A172 (cell line): Measurements from ENCODE around the gene AVEN. TPM values are rescaled to one million over a fixed set of nuclear protein-coding genes. Genes with fewer than 3 reads are reported as not detected.
A peak's percentile ranks its signal among the peaks of the same experiment; 100 is the strongest.
"Not testable (repeated sequence)": the region's sequence is repeated elsewhere in the genome, so short reads cannot be mapped to it uniquely, and the experiment has no call there.

Experiments used
- DNase-seq: peaks from one replicate; pipeline ENCODE4 v3.0.0-alpha.2; 2015; ENCODE audit warnings: low spot score
- total RNA-seq: library from RNA; depleted of rRNA; stranded (reverse); fragments of >200 nt; shearing (Covaris generic); gene quantifications from 2 replicates; pipeline ENCODE4 v1.2.3, GENCODE V29; 2014; rRNA removed

The AVEN gene, protein sequence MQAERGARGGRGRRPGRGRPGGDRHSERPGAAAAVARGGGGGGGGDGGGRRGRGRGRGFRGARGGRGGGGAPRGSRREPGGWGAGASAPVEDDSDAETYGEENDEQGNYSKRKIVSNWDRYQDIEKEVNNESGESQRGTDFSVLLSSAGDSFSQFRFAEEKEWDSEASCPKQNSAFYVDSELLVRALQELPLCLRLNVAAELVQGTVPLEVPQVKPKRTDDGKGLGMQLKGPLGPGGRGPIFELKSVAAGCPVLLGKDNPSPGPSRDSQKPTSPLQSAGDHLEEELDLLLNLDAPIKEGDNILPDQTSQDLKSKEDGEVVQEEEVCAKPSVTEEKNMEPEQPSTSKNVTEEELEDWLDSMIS
- total RNA-seq = 37.5 and 39.6 TPM in 2 replicates

DNA sequence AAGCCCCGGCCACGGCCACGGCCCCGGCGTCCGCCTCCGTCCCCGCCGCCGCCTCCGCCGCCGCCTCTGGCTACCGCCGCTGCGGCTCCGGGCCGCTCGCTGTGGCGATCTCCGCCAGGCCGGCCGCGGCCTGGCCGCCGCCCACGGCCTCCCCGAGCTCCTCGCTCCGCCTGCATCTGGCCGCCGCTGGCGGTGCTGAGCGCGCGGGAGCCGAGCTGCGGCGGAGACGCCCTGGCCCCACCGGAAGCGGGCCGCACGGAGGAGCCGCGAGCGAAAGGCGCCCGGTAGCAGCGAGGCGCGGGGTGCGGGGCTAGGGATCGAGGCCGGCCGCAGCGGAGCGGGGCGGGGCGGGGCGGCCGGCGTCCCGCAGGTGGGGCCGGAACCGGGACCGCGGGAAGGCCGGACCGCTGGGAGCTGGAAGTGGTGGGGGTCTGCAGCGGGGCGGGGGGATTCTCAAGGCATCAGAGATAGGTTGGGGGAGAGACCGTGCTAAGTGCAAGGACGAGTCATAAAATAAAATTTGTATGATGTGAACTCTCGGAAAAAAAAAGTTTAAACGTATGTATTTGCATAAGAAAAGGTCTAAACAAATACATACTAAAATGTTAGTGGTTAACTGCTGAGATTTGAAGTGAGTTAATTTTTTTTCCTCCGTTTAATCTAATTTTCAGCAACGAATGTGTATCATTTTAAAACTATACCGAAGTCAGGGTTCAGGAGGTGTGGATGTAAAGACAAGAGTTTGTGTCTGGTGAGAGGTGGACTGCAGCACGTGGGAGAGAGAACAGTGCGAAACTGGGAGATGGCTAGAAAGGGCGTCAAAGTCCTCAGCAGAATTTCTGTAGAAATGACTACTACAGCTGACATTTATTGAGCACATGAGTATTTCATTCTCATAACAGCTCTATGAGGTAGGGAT, at the start of gene AVEN:
AVEN (minus strand) TSS at position 334 of the 919 bp plus-strand sequence; CDS start at position 176, 158 bp downstream.
- no peak for DNase-seq

DNA sequence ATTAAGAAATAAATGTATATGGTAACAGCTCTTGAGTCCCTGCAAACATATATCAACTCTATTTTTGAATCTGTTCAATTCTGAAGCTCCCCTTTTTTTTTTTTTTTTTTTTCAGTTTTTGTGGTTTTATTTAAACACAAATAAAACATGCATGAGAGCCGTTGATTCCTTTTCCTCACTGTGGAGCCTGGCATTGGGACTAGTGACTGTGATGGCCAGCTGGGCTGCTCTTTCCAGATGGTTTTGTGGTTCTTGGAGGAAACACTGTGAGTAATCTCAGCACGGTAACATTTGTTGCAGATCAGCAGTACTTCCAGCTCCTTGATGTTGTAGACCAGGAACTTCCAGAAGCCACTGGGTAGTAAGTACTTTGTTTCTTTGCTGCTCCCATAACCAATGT, 46.7 kb upstream of the AVEN start:
- no peak for DNase-seq

DNA sequence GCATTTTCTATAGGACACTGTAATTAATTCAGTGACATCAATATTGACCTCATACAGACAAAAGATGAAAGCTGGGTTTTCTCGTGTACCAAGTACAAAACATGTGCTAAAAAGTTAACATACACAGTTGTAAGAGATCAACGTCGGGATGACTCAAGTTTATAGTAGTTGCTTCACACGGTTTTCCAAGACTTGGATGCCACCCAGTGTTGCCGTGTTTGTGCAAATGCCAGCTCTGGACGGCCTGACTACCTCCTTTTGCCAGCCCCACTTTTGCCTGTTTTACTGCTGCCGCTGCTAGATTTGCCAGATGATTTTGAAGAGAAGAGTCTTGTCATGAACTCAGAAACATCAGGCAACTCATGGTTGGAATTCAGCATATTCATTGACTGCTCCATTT, 45.1 kb upstream of the AVEN start:
- peak; percentile 13 for DNase-seq

DNA sequence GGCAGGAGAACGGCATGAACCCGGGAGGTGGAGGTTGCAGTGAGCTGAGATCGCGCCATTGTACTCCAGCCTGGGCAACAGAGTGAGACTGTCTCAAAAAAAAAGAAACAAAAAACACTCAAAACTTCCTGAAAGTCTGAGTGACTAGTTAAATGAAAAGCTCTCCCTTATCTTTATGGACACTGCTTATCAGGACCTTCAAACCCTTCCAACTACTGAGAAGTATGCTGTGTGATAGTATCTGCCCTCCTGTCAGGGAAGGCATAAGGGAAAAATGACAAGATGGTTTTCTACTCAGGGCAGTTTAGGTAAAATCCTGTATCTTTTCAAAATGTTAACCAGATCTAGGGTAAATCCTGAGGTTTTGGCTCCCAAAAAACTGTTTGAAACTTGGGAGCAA, 40.9 kb upstream of the AVEN start:
- DNase-seq = no peak

DNA sequence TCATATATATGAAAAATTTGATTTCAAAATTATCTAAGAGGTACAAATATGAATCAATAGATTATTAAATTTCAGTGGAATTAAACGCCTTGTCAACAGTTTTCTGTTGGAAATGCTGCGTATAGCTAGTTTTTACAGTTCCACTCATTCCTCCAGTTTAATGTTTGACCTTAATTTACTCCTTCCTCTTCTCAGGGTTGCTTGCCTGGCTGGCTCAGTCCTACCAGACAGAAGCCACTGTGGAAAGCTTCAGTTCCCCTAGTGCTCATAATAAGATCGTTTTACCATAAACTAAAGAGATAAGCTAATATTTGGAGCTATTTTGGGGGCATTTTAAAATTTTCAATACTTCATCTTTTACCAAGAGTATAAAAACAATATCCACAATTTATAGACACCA, 39.9 kb upstream of the AVEN start:
- DNase-seq = no peak

DNA sequence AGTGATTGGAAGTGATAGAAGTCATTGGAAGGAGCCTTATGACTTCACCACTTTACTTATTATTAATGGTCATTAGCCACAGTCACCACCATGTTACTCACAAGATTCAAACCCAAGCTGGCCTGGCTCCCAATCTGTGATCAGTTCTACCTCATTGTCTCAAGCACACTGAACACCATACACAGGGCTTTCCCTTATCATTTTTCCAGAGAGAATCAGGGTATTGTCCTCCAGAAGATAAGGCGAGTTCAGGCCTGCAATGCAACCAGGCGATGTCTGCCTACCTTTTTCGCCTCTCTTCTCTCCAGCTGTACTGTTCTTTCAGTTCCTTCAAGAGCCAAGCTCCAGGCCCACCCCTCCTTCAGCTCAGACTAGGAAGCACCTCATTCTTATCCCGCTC, 37.8 kb upstream of the AVEN start:
- DNase-seq = no peak

DNA sequence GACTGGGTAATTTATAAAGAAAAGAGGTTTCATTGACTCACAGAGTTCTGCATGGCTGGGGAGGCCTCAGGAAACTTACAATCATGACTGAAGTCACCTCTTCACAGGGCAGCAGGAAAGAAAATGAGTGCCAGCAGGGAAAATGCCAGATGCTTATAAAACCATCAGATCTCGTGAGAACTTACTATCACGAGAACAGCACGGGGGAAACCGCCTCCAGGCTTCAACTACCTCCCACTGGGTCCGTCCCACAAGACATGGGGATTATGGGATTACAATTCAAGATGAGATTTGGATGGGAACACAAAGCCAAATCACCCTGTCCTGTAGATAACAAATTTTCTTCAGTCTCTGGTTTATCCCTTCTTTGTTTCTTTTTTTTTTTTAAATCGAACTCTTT, 31.0 kb upstream of the AVEN start:
- no peak for DNase-seq

DNA sequence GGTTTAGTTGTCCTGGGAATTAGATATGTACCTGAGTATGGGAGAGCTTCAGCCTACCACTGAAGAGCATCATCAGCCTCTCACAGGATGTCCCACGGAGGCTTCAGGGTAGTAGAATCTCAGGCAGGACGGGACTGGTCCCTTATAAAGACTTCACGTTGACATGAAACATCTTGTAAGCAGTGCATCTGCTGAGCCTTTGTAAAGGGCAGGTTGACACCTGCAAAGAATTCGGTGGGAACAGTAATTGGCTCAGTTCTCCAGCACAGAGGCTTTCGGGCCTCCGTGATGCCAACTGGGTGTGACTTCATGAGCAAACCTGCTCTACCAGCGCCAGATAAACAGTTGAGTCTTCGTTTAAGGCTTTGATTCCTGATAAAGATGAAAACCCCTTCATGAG, 26.9 kb upstream of the AVEN start:
- no peak for DNase-seq

DNA sequence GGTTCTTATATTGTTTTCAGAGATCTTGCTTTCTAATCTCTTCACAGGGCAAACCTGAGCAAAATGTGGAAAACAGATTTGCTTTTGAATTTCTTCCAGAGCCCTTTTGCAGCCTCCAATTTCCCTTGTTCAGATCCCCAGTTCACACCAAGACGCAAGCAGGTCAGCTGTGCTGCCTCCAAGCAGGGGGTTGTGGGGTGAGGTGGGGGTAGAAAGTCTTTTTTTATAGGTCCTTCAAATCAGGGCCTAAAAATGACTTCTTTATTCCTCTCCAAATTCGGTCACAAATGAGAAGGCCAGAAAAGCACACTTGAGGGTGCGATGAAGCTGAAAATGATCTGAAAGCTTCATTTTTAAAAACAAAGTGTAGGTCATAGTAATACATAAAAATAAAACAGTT, 26.3 kb upstream of the AVEN start:
- no peak for DNase-seq

DNA sequence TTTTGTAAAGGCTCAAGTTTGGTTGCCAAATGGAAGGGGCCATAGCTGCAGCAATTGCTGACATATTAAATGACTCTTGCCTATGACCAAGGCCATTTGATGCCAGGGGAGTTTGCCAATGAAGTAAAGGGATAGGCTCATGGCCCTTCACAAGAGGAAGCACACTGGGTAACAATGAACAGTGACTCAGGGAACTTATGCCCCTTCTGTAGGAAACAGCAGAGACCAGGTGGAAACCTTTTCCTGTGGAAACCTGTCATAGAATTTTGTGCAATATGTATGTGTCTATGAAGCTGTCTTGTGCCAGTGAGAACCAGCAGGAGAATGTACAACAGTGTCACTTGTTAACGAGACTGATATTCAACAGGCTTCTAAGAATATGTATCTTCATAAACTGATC, 25.4 kb upstream of the AVEN start:
- DNase-seq = no peak

DNA sequence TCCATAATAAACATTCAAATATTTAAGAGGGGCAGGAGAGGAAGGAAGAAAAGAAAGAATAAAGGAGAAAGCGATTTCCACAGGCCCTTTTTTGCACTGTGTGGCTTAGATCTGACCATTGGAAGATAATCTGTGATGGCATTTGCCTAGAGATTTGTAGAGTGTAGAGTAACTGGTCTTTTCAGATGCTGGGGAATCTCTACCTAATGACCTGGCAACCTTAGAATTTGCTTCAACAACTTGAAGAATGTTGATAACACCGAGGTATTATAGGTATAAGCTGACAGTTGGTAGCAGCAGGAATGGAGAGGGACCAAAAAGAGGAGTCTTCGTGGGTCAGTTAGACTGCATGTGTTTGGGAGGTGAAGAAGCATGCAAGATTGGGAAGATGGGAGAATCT, 20.9 kb upstream of the AVEN start:
- DNase-seq = no peak

DNA sequence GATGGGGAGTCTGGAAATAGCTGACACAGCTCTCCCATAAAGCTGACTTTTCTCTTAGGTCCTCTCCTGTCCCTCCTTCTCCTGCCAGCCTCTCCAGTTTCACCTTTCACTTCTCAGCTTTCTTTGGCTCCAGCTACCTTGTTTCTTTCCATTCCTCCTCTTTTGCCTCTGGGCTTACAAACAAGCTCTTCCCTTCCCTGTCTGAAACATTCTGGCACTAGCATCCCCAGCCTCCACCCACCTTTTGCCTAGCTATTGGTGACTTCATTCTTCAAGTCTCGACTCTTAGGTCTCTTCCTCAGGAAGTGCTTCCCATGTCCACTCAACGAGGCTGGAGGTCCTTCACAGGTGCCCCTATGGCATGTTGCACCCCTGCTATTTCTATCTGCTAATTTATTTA, 20.5 kb upstream of the AVEN start:
- no peak for DNase-seq

DNA sequence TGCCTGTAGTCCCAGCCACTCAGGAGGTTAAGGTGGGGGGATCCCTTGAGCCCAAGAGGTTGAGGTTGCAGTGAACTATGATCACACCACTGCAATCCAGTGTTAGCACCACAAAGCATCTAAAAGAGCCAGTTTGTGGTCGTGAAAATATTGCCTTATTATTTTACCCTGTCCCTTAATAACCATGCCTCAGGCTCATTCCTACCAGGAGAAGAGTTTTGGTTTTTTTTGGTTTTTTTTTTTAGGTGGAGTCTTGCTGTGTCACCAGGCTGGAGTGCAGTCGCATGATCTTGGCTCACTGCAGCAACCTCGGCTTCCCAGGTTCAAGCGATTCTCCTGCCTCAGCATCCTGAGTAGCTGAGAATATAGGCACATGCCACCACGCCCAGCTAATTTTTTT, 17.9 kb upstream of the AVEN start:
- peak; percentile 38 for DNase-seq

DNA sequence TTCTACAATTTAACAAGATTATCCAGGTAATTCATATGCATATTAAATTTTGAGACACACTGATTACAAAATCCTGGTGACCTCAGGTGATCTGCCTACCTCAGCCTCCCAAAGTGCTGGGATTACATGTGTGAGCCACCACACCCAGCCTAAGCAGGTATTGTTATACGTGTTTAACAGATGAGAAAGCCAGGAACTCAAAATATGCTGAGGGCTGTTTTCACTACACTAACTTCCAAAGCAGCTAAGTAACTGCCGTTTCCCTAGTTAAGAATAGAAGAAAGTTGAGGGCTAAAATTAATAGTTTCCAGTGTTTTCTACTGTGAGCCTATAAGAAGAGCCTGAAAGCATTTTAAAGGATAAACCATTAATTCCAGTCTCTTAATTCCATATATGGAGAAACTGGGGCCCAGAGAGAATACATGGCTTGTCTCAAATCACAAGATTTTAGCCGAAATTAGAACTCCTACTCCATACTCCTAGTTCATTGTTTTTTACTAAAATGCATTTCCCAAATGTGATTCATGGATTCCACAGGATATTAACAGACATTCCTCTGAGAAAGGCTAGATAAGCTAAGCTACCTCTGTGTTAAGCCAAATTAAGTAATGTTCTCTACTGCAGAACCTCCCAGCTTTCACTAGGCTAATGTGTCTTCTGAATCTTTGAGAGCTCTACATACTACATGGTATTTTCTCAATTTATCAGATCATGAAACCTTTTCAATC, 17.0 kb upstream of the AVEN start:
- DNase-seq = peak; percentile 80

DNA sequence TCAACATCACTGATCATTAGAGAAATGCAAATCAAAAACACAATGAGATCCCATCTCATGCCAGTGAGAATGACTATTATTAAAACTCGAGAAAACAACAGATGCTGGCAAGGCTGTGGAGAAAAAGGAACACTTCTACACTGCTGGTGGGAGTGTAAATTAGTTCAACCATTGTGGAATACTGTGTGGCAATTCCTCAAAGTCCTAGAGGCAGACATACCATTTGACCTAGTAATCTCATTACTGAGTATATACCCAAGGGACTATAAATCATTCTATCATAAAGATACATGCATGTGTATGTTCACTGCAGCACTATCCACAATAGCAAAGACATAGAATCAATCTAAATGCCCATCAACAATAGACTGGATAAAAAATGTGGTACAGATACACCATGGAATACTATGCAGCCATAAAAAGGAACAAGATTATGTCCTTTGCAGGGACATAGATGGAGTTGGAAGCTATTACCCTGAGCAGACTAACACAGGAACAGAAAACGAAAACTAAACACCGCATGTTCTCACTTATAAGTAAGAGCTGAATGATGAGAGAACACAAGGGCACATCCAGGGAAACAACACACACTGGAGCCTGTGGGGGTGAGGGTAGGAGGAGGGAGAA, 15.2 kb upstream of the AVEN start:
- no peak for DNase-seq

DNA sequence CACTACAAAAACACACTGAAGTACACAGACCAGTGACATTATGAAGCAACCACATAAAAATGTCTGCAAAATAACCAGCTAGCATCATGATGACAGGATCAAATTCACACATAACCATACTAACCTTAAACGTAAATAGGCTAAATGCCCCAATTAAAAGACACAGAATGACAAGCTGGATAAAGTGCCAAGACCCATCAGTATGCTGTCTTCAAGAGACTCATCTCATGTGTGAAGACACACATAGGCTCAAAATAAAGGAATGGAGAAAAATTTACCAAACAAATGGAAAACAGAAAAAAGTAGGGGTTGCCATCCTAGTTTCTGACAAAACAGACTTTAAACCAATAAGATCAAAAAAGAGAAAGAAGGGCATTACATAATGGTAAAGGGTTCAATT, 11.4 kb upstream of the AVEN start:
- DNase-seq = not testable (repeated sequence)

DNA sequence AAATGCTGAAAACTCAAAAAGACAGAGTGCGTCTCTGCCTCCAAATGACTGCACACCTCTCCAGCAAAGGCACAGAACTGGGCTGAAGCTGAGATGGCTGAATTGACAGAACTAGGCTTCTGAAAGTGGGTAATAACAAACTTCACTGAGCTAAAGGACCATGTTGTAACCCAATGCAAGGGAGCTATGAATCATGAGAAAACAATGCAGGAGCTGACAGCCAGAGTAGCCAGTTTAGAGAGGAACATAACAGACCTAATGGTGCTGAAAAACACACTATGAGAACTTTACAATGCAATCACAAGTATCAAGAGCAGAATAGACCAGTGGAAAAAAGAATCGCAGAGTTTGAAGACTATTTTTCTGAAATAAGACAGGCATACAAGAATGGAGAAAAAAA, 10.1 kb upstream of the AVEN start:
- peak; percentile 56 for DNase-seq

DNA sequence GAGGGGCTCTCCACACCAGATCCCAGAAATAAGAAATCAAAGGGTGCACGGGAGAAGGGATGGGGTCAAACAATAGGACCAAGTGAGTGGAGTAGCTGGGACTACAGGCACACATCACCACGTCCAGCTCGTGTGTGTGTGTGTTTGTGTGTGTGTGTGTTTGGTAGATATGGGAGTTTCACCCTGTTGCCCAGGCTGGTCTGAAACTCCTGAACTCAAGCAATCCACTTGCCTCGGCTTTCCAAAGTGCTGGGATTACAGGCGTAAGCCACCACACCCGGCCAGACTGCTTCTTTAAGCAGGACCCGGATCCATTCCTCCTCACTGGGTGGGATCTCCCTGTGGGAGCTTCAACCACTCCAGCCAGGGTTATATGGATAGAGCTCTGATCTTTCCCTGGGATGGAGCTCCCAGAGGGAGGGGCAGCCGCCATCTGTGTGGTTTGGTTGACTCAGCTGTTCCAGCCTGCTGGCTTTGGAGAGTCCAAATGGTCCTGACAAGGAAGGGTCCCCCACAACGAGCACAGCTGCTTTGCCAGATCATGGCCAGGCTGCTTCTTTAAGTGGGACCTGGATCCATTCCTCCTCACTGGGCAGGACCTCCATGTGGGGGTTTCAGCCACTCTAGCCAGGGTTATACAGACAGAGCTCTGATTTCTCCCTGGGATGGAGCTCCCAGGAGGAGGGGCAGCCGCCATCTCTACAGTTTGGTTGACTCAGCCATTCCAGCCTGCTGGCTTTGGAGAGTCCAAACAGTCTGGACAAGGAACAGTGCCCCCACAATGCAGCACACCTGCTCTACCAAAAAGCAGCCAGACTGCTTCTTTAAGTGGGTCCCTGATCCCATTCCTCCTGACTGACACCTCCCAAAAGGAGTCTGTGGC, 9.1 kb upstream of the AVEN start:
- DNase-seq = peak; percentile 56

DNA sequence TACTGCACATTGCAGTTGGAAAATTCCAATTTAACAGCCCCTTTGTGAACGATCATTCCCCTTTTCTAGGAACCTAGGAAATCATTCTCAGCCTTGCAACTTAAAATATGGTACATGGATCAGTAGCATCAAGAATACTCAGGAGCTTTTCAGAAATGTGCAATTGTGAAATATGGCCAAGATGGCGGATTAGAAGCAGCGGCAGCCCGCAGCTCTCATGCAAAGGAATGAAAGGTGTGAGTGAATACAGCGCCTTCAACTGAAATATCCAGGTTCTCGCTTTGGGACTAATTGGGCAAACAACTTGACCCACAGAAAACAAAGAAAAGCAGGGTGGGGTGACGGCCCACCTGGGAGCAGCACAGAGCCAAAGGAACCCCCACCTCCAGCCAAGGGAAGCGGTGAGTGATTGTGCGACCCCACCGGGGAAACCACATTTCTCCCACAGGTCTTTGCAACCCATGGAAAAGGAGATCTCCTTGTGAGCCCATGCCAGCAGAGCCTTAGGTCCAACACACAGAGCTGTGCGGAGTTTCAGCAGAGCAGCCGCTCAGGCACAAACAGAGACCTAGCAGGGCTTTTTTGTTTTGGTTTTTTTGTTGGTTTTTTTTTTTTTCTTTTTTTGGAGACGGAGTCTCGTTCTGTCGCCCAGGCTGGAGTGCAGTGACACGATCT, 7.6 kb upstream of the AVEN start:
- no peak for DNase-seq

DNA sequence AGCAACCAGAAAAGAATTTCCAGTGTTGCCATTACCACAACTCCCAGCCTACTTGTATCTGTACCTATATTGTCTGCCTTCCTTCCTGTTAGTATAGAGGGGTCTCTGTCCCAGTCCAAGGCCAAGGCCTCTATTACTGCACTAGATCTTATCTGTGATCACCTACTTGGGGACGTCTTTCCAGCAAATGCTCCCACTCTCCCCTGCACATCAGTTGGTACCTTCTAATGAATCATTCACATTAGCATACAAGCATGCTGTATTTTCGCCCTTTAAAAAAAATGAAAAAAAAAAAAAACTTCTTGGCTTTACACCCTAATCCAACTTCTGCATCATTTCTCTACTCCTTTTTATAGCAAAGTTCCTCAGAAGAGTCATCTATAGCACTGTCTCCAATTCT, 4.8 kb upstream of the AVEN start:
- no peak for DNase-seq
